Pancreas (tissue), 10 donors: ENCODE data around the gene TLL2. TPM values are rescaled to one million over a fixed set of nuclear protein-coding genes. Genes with fewer than 3 reads are reported as not detected.

Experiments used
- ATAC-seq, 4 donors: fragments of 200-7000 bp; cut with Tn5 transposase; one replicate each; pipeline versions ENCODE4 v1.8.0 to v1.9.1; 2020; ENCODE audit warnings: mild to moderate bottlenecking in 4 of 4, moderate library complexity in 4 of 4
- DNase-seq, 6 donors: peaks; one replicate each; pipeline ENCODE4 v3.0.0-alpha.2; 2020
- FAIRE-seq: peaks from 2 replicates; lab custom pipeline; 2012; peaks lifted over from hg19 to GRCh38; lab: Jason Lieb, UNC
- H3K27ac ChIP-seq, 4 donors: fragments of 200-600 bp; sonication (generic); 1 replicate in 3 of 4; 2 replicates in 1 of 4; pipeline versions ENCODE4 v1.5.0 to v1.8.0; 2020
- H3K27me3 ChIP-seq, 4 donors: fragments of 200-600 bp; one replicate each; pipeline ENCODE4 v1.8.0; 2021
- H3K36me3 ChIP-seq, 3 donors: fragments of 200-600 bp; sonication (generic) in 1 of 3; one replicate each; pipeline versions ENCODE4 v1.5.0 to v1.8.0; 2020 to 2021
- H3K4me1 ChIP-seq, 3 donors: fragments of 200-600 bp; one replicate each; pipeline ENCODE4 v1.8.0; 2021
- H3K4me3 ChIP-seq, 4 donors: fragments of 200-600 bp; sonication (generic) in 2 of 4; one replicate each; pipeline versions ENCODE4 v1.5.0 to v1.8.0; 2020 to 2021
- H3K9me3 ChIP-seq, 4 donors: fragments of 200-600 bp; one replicate each; pipeline ENCODE4 v1.8.0; 2021
- WGBS, 2 donors: extraction: QIAGEN DNeasy Blood & Tissue Kit; methylation state at CpG; one replicate each; pipeline ENCODE4 v1.1.7; 2013; 5-methylcytosine and 5-hydroxymethylcytosine counted together
- intact Hi-C, 3 donors: fragments of 100-400 bp; cut with DNase I; formaldehyde crosslinking; loops; one replicate each; pipeline versions ENCODE4 v1.11.1 to v1.14.2; 2022
- polyA plus RNA-seq, 2 donors: library from polyadenylated mRNA; stranded (reverse); fragments of 200-250 nt; gene quantifications; one replicate each; pipeline ENCODE4 v1.2.3, GENCODE V29; 2013
- total RNA-seq, 6 donors: library from RNA; stranded (reverse); fragmentation: NEBNext Ultra II Directional in 4 of 6; extraction: Animal tissue kit (Norgen Biotek cat#: 25700) in 4 of 6; gene quantifications; one replicate each; pipeline versions ENCODE4 v1.2.1 to v1.2.4, GENCODE V29; 2021 to 2023
- TF ChIP-seq, protein P1 (sequence below), 4 donors: fragments of 200-600 bp; sonication (generic) in 3 of 4; IDR thresholded peaks; one replicate each; pipeline versions ENCODE4 v1.5.0 to v1.8.0; 2021; ENCODE audit warnings: antibody characterized with exemption in 4 of 4
- donor health status: healthy with polysubstance abuse.
- donor health status: DM: no; HTN: no; CAD: no; lungs with moderate emphysema.
- donor health status: DM: no; HTN: no; CAD: no.
- donor health status: control.
- donor health status: control.
- donor health status: Bipolar disorder and iron deficiency.
- donor health status: DM: yes; HTN: yes; CAD: no.
- donor health status: DM: no; HTN: no; CAD: no.
- donor health status: DM: no; HTN: no; CAD: no.
- donor health status: DM: yes; HTN: yes; CAD: no.

TLL2 gene
- total and polyA plus RNA-seq, 8 donors = 0.14 to 0.97 (median 0.27) TPM

- Histone ChIP-seq H3K4me3 (no peak overlapping the region), H3K9me3 (no peaks in the 10 kb centered on the region), H3K4me1 (no peaks in the 10 kb centered on the region), H3K27me3 (no peaks in the 10 kb centered on the region), H3K27ac (no peak overlapping the region), H3K36me3 (no peaks in the 10 kb centered on the region)
- 56 to 57% methylated on average over 6 of the region's 6 CpGs for WGBS, 2 donors
- ATAC-seq (peak in 2 of 4 donors; percentile 50 to 56), DNase-seq (no peak), FAIRE-seq (no peak)
- intact Hi-C loops = no loop called here
- TF ChIP-seq, protein P1, sequence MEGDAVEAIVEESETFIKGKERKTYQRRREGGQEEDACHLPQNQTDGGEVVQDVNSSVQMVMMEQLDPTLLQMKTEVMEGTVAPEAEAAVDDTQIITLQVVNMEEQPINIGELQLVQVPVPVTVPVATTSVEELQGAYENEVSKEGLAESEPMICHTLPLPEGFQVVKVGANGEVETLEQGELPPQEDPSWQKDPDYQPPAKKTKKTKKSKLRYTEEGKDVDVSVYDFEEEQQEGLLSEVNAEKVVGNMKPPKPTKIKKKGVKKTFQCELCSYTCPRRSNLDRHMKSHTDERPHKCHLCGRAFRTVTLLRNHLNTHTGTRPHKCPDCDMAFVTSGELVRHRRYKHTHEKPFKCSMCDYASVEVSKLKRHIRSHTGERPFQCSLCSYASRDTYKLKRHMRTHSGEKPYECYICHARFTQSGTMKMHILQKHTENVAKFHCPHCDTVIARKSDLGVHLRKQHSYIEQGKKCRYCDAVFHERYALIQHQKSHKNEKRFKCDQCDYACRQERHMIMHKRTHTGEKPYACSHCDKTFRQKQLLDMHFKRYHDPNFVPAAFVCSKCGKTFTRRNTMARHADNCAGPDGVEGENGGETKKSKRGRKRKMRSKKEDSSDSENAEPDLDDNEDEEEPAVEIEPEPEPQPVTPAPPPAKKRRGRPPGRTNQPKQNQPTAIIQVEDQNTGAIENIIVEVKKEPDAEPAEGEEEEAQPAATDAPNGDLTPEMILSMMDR (IDR thresholded peaks at IDR 0.05) = no peak
Observed at GRCh38 chr10:96496281-96496925, 17.3 kb downstream of the TLL2 start.

- no peaks in the 10 kb centered on the region for H3K9me3 ChIP-seq
- no peaks in the 10 kb centered on the region for H3K36me3 ChIP-seq
- WGBS, 2 donors = 93 to 98% methylated on average over 6 of the region's 6 CpGs
- DNase-seq (no peak), FAIRE-seq (no peak), ATAC-seq (no peak)
- no peak overlapping the region for H3K27ac ChIP-seq
- H3K27me3 ChIP-seq = no peaks in the 10 kb centered on the region
- TF ChIP-seq, protein P1 (IDR thresholded peaks at IDR 0.05) = no peak
- no peak overlapping the region for H3K4me3 ChIP-seq
- no peaks in the 10 kb centered on the region for H3K4me1 ChIP-seq
- intact Hi-C loops = no loop called here
Observed at GRCh38 chr10:96495544-96495943, 18.2 kb downstream of the TLL2 start.

DNA sequence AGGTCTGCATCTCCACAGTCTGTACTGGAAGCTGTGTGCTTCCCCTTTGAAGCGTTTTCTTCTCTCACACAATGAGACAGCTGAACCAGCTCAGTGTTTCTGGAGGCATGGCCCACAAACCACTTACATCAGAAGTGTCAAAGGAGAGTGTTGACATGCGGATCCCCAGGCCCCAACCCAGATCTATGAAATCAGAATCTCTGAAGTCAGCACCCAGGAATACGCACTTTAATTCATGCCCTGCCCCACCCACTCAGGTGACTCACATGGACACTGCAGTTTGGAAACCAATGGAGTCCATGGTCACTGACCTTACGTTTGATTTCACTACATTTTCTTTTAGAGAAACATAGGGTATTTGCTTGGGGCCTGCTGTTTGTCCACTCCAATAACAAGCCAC, 19.0 kb downstream of the TLL2 start:
- Histone ChIP-seq H3K4me3 (no peak overlapping the region), H3K4me1 (no peaks in the 10 kb centered on the region), H3K27me3 (no peaks in the 10 kb centered on the region), H3K9me3 (no peaks in the 10 kb centered on the region), H3K27ac (no peak overlapping the region), H3K36me3 (no peaks in the 10 kb centered on the region)
- FAIRE-seq (no peak), DNase-seq (no peak), ATAC-seq (no peak)
- intact Hi-C loops = no loop called here
- WGBS, 2 donors = 80 to 90% methylated on average over 4 of the region's 4 CpGs
- TF ChIP-seq, protein P1 (IDR thresholded peaks at IDR 0.05) = no peak

GRCh38 chr10:96493871-96494525, 19.7 kb downstream of the TLL2 start:
- TF ChIP-seq, protein P1 (IDR thresholded peaks at IDR 0.05) = no peak
- Histone ChIP-seq H3K27ac (no peak overlapping the region), H3K9me3 (no peaks in the 10 kb centered on the region), H3K4me1 (no peaks in the 10 kb centered on the region), H3K27me3 (no peaks in the 10 kb centered on the region), H3K4me3 (no peak overlapping the region), H3K36me3 (no peaks in the 10 kb centered on the region)
- WGBS, 2 donors = 85 to 89% methylated on average over 12 of the region's 12 CpGs
- no peak for ATAC-seq
- intact Hi-C loops = no loop called here
- no peak for DNase-seq
- no peak for FAIRE-seq

GRCh38 chr10:96493254-96493653, 20.5 kb downstream of the TLL2 start:
- H3K27ac ChIP-seq = no peak overlapping the region
- no peak overlapping the region for H3K4me3 ChIP-seq
- H3K9me3 ChIP-seq = no peaks in the 10 kb centered on the region
- no peaks in the 10 kb centered on the region for H3K4me1 ChIP-seq
- ATAC-seq (no peak), DNase-seq (no peak), FAIRE-seq (no peak)
- 89 to 100% methylated on average over 2 of the region's 2 CpGs for WGBS, 2 donors
- TF ChIP-seq, protein P1 (IDR thresholded peaks at IDR 0.05) = no peak
- no peaks in the 10 kb centered on the region for H3K27me3 ChIP-seq
- H3K36me3 ChIP-seq = no peaks in the 10 kb centered on the region
- intact Hi-C loops = no loop called here
